ENCODE data around the gene KLHL26. TPM values are rescaled to one million over a fixed set of nuclear protein-coding genes. Genes with fewer than 3 reads are reported as not detected.

Gene KLHL26
- total and polyA plus RNA-seq, 9 of the 15 experiments (the other 6 are each of a cell fraction or from before 2014, with no cell fraction given): 0.13 to 13.3 (median 1.4) TPM

DNA sequence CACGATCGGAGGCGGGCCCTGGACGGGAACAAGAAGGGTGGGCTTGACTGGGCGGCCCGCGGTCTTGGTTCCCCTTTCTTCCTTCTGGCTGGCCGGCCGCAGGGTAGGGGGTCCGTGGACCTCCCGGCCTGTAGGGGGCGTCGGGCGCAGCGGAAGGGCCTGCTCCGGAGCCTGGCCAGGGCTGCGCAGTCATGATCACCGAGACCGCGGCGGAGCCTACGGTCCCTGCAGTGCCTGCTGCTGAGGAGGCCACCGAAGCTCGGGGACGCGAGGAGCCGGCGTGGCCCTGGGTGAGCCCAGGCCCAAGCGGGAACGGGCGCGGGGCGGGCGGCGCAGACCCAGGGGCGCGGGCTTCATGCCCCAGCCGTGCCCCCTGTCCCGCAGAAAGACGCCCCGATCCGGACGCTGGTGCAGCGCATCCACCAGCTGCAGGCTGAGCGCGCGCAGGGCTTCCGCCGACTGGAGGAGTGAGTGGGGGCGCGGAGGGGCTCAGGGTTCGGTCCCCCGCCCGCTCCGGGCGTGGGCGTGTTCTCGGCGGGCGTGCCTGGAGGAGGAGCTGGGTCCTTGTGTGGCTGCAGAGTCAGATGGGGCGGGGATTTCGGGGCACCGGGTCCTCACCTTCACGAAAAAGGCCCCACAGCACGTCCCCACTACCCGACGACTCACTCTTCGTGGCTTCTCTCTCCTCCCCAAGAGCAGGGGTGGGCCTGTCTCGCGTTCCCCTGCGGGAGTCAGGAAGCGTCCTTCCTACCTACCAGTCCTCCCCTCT lies 48.0 kb upstream of the KLHL26 start, which contains the start of gene REX1BD (continued):
- TF ChIP-seq, protein P1, sequence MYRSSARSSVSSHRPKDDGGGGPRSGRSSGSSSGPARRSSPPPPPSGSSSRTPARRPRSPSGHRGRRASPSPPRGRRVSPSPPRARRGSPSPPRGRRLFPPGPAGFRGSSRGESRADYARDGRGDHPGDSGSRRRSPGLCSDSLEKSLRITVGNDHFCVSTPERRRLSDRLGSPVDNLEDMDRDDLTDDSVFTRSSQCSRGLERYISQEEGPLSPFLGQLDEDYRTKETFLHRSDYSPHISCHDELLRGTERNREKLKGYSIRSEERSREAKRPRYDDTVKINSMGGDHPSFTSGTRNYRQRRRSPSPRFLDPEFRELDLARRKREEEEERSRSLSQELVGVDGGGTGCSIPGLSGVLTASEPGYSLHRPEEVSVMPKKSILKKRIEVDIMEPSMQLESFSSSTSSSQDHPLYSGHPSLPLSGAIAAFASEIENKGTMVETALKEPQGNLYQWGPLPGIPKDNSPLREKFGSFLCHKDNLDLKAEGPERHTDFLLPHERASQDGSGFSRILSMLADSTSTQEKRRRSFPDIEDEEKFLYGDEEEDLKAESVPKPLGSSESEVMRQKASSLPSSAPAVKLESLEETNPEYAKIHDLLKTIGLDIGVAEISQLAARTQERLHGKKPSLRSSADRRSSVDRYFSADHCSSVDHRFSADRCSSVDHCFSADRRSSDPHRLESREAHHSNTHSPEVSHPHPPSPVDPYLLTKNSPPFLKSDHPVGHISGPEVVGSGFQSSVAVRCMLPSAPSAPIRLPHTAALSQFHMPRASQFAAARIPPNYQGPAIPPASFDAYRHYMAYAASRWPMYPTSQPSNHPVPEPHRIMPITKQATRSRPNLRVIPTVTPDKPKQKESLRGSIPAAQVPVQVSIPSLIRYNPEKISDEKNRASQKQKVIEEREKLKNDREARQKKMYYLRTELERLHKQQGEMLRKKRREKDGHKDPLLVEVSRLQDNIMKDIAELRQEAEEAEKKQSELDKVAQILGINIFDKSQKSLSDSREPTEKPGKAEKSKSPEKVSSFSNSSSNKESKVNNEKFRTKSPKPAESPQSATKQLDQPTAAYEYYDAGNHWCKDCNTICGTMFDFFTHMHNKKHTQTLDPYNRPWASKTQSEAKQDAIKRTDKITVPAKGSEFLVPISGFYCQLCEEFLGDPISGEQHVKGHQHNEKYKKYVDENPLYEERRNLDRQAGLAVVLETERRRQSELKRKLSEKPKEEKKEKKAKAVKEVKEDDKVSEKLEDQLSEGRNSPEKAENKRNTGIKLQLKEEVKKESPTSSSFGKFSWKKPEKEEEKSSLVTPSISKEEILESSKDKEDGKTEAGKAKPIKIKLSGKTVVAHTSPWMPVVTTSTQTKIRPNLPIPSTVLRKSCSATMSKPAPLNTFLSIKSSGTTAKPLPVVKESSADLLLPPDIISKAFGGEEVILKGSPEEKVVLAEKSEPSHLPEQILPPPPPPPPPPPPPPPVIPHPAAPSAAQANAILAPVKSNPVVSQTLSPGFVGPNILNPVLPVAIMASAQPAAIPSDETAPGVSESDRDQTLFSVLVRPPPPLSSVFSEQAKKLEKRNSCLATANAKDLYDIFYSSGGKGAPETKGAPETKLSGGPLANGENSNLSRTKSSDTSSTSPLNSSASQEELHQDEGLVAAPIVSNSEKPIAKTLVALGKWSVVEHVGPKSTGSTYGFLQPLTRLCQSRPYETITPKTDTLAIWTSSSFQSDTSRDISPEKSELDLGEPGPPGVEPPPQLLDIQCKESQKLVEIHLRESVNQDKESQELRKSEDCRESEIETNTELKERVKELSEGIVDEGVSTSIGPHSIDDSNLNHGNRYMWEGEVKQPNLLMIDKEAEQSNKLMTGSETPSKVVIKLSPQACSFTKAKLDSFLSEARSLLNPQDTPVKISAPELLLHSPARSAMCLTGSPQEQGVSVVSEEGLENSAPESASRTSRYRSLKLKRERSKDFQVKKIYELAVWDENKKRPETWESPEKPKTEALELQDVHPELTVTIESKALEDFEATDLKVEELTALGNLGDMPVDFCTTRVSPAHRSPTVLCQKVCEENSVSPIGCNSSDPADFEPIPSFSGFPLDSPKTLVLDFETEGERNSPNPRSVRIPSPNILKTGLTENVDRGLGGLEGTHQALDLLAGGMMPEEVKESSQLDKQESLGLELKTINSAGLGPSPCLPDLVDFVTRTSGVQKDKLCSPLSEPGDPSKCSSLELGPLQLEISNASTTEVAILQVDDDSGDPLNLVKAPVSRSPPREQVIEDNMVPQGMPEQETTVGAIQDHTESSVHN (IDR thresholded peaks at IDR 0.05; ENCODE audit: borderline replicate concordance in 1 of 2, low read depth in 1 of 2): no peak
- TF ChIP-seq NFIC (IDR thresholded peaks at IDR 0.05): peak; percentile 41; the same call in 1 of the 2 replicates
- TF ChIP-seq, protein P2, sequence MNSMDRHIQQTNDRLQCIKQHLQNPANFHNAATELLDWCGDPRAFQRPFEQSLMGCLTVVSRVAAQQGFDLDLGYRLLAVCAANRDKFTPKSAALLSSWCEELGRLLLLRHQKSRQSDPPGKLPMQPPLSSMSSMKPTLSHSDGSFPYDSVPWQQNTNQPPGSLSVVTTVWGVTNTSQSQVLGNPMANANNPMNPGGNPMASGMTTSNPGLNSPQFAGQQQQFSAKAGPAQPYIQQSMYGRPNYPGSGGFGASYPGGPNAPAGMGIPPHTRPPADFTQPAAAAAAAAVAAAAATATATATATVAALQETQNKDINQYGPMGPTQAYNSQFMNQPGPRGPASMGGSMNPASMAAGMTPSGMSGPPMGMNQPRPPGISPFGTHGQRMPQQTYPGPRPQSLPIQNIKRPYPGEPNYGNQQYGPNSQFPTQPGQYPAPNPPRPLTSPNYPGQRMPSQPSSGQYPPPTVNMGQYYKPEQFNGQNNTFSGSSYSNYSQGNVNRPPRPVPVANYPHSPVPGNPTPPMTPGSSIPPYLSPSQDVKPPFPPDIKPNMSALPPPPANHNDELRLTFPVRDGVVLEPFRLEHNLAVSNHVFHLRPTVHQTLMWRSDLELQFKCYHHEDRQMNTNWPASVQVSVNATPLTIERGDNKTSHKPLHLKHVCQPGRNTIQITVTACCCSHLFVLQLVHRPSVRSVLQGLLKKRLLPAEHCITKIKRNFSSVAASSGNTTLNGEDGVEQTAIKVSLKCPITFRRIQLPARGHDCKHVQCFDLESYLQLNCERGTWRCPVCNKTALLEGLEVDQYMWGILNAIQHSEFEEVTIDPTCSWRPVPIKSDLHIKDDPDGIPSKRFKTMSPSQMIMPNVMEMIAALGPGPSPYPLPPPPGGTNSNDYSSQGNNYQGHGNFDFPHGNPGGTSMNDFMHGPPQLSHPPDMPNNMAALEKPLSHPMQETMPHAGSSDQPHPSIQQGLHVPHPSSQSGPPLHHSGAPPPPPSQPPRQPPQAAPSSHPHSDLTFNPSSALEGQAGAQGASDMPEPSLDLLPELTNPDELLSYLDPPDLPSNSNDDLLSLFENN (IDR thresholded peaks at IDR 0.05; ENCODE audit: low read depth in 2 of 2, low read length in 2 of 2): peak in 1 of 2 experiments; percentile 39; a peak in 1 of 4 replicates
- no peak for TF ChIP-seq SRSF9 (IDR thresholded peaks at IDR 0.05; ENCODE audit: borderline replicate concordance, low read depth, low read length)
- TF ChIP-seq, protein P3, sequence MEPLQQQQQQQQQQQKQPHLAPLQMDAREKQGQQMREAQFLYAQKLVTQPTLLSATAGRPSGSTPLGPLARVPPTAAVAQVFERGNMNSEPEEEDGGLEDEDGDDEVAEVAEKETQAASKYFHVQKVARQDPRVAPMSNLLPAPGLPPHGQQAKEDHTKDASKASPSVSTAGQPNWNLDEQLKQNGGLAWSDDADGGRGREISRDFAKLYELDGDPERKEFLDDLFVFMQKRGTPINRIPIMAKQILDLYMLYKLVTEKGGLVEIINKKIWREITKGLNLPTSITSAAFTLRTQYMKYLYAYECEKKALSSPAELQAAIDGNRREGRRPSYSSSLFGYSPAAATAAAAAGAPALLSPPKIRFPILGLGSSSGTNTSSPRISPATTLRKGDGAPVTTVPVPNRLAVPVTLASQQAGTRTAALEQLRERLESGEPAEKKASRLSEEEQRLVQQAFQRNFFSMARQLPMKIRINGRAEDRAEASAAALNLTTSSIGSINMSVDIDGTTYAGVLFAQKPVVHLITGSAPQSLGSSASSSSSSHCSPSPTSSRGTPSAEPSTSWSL (CRISPR knock-in tag; IDR thresholded peaks at IDR 0.05; ENCODE audit: borderline replicate concordance): peak; percentile 78; the same call in 1 of the 2 replicates
- 0 out of 2 replicates have a peak, but pooled peaks have one; percentile 23 for TF ChIP-seq ZNF707 (CRISPR knock-in tag; conservative IDR thresholded peaks at IDR 0.05)
- no peak for TF ChIP-seq ZNF124 (CRISPR knock-in tag; IDR thresholded peaks at IDR 0.05)
- TF ChIP-seq FUS (optimal IDR thresholded peaks at IDR 0.05; ENCODE audit: low read depth, low read length): peak; percentile 94
- TF ChIP-seq SMAD3 (CRISPR knock-in tag; conservative IDR thresholded peaks at IDR 0.05): no peak
- peak; percentile 50; the same call in 1 of the 2 replicates for TF ChIP-seq MAFG (tag; conservative IDR thresholded peaks at IDR 0.05)
- peak; percentile 71; the same call in 1 of the 2 replicates for TF ChIP-seq SOX6 (IDR thresholded peaks at IDR 0.05)
- TF ChIP-seq SAFB2 (IDR thresholded peaks at IDR 0.05; ENCODE audit: borderline replicate concordance, low read depth, low read length, severe bottlenecking): no peak
- TF ChIP-seq NR1H2 (CRISPR knock-in tag; IDR thresholded peaks at IDR 0.05): peak; percentile 51; the same call in 1 of the 2 replicates
